Naive thymus-derived CD8-positive, alpha-beta T cell (primary cell): Measurements from ENCODE around the gene BICDL1. TPM values are rescaled to one million over a fixed set of nuclear protein-coding genes. Genes with fewer than 3 reads are reported as not detected.
"Not testable (repeated sequence)": the region's sequence is repeated elsewhere in the genome, so short reads cannot be mapped to it uniquely, and the experiment has no call there.

Source experiments
- ATAC-seq, 2 donors: fragments of 150-1000 bp; cut with Tn5 transposase in 1 of 2; sonication (Bioruptor Pico), chemical (Tn5 transposase) in 1 of 2; 1 replicate in 1 of 2; 2 replicates in 1 of 2; pipeline ENCODE4 v1.10.0; 2021; ENCODE audit warnings: mild to moderate bottlenecking in 2 of 2, moderate library complexity in 2 of 2
- POLR2A ChIA-PET: fragments of 350-600 bp; sonication (Branson Sonifier 250); formaldehyde crosslinking; loops from one replicate; lab custom pipeline; 2021; ENCODE audit warnings: antibody characterized with exemption; lab: Charles Lee
- DNase-seq, 10 donors: peaks; one replicate each; pipeline versions ENCODE4 v3.0.0 to v3.0.0-alpha.2; 2020 to 2022
- H3K27ac Mint-ChIP-seq, 10 donors: one replicate each; pipeline ENCODE4 v1.8.0; 2020 to 2022; ENCODE audit warnings: mild to moderate bottlenecking in 10 of 10, mixed read lengths in 10 of 10, moderate library complexity in 4 of 10, inconsistent platforms in 1 of 10
- H3K27me3 Mint-ChIP-seq, 5 donors: one replicate each; pipeline ENCODE4 v1.8.0; 2021 to 2022; ENCODE audit warnings: mixed read lengths in 5 of 5
- H3K36me3 Mint-ChIP-seq, 3 donors: one replicate each; pipeline ENCODE4 v1.8.0; 2020 to 2022; ENCODE audit warnings: mixed read lengths in 3 of 3, mild to moderate bottlenecking in 2 of 3, inconsistent platforms in 1 of 3
- H3K4me1 Mint-ChIP-seq, 4 donors: one replicate each; pipeline ENCODE4 v1.8.0; 2021 to 2022; ENCODE audit warnings: mixed read lengths in 4 of 4
- H3K4me3 Mint-ChIP-seq, 10 donors: one replicate each; pipeline ENCODE4 v1.8.0; 2020 to 2022; ENCODE audit warnings: mild to moderate bottlenecking in 10 of 10, mixed read lengths in 10 of 10, moderate library complexity in 6 of 10, inconsistent platforms in 1 of 10
- H3K9me3 Mint-ChIP-seq, 9 donors: one replicate each; pipeline ENCODE4 v1.8.0; 2020 to 2022; ENCODE audit warnings: mixed read lengths in 9 of 9, mild to moderate bottlenecking in 3 of 9, inconsistent platforms in 1 of 9, moderate library complexity in 1 of 9
- polyA plus RNA-seq, 3 donors: library from polyadenylated mRNA; unstranded; fragments of 300-500 nt; fragmentation: Illumina TruSeq; gene quantifications; one replicate each; pipeline ENCODE4 v1.2.3, GENCODE V29; 2021
- total RNA-seq, 8 experiments: library from RNA in 2 of 8; stranded (reverse) in 2 of 8; gene quantifications; one replicate each; pipeline ENCODE4 v1.2.3 and lab custom pipeline; 2021 to 2026

The BICDL1 gene
- total and polyA plus RNA-seq, 5 experiments from 2014 or later, result 1.2 to 157 (median 1.9) TPM

DNA sequence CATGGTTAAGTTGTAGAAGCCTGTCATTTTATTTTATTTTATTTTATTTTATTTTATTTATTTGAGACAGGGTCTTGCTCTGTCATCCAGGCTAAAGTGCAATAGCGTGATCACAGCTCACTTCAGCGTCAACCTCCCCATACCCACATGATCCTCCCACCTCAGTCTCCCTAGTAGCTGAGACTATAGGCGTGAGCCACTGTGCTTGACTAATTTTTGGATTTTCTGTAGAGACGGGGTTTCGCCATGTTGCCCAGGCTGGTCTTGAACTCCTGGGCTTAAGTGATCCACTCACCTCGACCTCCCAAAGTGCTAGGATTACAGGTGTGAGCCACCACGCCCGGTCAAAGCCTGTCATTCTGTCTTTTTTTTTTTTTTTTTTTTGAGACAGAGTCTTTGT, 8.3 kb upstream of the BICDL1 start:
- H3K36me3 Mint-ChIP-seq, H3K4me3 Mint-ChIP-seq, H3K27ac Mint-ChIP-seq, H3K9me3 Mint-ChIP-seq, ATAC-seq, DNase-seq, POLR2A ChIA-PET, H3K4me1 Mint-ChIP-seq: not testable (repeated sequence)
- peaks cover 0 to 14% (median 0%) of the 10 kb centered on the region in 5 donors for H3K27me3 Mint-ChIP-seq

DNA sequence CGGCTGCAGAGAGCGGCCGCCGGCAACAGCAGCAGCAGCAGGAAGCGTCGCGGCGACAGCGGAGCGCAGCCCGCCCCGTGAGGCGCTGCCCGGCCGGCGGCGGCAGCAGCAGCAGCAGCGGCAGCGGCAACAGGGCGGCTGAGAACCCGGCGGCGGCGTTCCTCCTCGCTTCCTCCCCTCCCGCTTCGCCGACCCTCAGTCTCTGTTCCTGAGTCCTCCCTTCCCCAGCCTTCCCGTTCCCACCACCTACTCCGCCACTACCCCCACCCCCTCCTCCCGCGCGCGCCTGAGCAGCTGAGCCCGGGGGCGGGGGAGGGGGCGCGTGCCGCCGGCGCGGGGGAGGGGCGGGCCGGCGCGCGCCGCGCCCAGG, 310 bp downstream of the BICDL1 start:
- DNase-seq, result no peak
- Mint-ChIP-seq H3K36me3 (peaks cover 0 to 27% (median 10%) of the 10 kb centered on the region in 3 donors), H3K9me3 (no peaks in the 10 kb centered on the region), H3K27me3 (peaks cover 0 to 2% (median 0%) of the 10 kb centered on the region in 5 donors), H3K4me1 (peaks cover 11 to 41% (median 32%) of the 10 kb centered on the region in 4 donors), H3K27ac (peak overlapping the region in 7 of 10 donors; percentile 51 to 94 (median 73)), H3K4me3 (peak overlapping the region; percentile 36 to 90 (median 80))
- peak in 1 of 2 donors; percentile 0 for ATAC-seq
- POLR2A ChIA-PET, result interaction anchor here (0.5 to 3.9 kb wide), 20 partner anchors 10 to 302 kb away, joined by 3 to 105 read pairs (median 6); partner anchors contain the start of genes RAB35, RNU4-2 and RPLP0

DNA sequence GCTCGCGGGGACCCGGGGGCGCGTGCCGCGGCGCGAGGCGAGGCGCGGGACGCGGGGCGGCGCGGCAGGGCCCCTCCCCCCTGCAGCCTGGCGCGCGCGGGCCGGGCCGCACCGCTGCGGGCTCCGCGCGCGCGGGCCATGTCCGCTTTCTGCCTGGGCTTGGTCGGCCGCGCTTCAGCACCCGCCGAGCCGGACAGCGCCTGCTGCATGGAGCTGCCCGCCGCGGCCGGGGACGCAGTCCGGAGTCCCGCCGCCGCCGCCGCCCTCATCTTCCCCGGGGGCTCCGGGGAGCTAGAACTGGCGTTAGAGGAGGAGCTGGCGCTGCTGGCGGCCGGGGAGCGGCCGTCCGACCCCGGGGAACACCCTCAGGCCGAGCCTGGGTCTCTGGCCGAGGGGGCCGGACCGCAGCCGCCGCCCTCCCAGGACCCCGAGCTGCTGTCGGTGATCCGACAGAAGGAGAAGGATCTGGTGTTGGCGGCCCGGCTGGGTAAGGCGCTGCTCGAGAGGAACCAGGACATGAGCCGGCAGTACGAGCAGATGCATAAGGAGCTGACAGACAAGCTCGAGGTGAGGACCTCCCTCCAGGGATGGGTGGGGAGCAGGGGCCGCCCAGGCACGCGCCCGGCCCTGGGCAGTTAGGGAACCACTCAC, 820 bp downstream of the BICDL1 start:
- peak overlapping the region; percentile 40 to 90 (median 84) for H3K27ac Mint-ChIP-seq
- DNase-seq (peak; percentile 48 to 82 (median 62)), ATAC-seq (peak; percentile 2 to 10)
- H3K27me3 Mint-ChIP-seq, result peaks cover 0 to 2% (median 0%) of the 10 kb centered on the region in 5 donors
- peak overlapping the region; percentile 76 to 92 (median 86) for H3K4me3 Mint-ChIP-seq
- H3K36me3 Mint-ChIP-seq, result peaks cover 0 to 27% (median 10%) of the 10 kb centered on the region in 3 donors
- H3K4me1 Mint-ChIP-seq, result peaks cover 11 to 44% (median 32%) of the 10 kb centered on the region in 4 donors
- POLR2A ChIA-PET, result interaction anchor here (0.7 to 3.9 kb wide), 17 partner anchors 10 to 211 kb away, joined by 3 to 105 read pairs (median 7); partner anchors contain the start of genes RAB35 and RPLP0
- no peaks in the 10 kb centered on the region for H3K9me3 Mint-ChIP-seq

DNA sequence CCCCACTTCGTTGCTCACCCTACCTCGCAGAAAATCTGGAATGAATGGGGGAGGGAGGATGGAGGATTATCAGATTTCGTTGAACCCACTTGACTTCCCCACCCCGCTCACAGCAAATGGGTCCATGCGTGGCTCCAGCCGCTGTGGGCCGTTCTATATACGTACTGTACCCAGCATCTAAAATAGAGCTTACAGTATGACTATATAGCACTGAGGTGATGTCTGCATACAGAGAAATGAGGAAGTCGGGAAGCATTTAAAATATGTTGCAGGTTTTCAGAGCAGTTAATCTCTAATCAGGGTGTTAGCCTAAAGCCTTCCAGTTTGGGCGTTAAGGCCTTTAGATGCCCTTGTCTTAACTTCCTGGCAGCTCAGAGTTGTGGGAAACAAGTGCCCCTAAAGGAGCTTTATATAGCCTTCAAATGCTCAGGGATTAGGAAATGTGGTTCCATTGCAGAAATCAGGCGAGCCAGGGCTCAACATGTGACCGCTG, 1.4 kb downstream of the BICDL1 start:
- DNase-seq, result peak in 2 of 10 donors; percentile 9 to 13
- Mint-ChIP-seq H3K4me3 (peak overlapping the region; percentile 76 to 92 (median 86)), H3K4me1 (peaks cover 11 to 46% (median 32%) of the 10 kb centered on the region in 4 donors), H3K27me3 (peaks cover 0 to 2% (median 0%) of the 10 kb centered on the region in 5 donors), H3K9me3 (no peaks in the 10 kb centered on the region), H3K36me3 (peaks cover 0 to 27% (median 12%) of the 10 kb centered on the region in 3 donors), H3K27ac (peak overlapping the region; percentile 40 to 90 (median 84))
- POLR2A ChIA-PET, result interaction anchor here (0.7 to 3.9 kb wide), 12 partner anchors 10 to 211 kb away, joined by 3 to 105 read pairs (median 12); partner anchors contain the start of genes RAB35 and RPLP0
- no peak for ATAC-seq

DNA sequence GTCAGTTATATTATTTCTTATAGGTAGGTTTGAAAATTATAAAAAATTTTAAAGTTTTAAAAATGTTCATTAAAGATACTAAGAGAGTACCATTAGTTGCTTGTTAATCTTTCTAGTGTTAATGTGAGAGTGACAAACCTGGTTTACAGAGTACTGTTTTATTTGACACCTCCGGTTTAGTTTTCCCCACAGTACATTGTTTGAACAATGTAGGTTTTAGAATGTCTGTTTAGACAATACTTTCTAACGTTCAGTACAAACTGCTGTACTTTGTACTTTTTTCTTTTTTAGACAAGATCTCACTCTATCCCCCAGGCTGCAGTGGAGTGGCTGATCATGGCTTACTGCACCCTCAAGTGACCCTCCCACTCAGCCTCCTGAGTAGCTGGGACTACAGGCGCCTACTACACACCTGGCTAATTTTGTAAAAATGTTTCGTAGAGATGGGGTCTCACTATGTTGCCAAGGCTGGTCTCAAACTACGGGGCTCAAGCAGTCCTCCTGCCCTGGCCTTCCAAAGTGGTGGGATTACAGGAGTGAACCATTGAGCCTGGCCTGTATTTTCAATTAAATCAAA, 3.2 kb downstream of the BICDL1 start:
- POLR2A ChIA-PET, result interaction anchor here (0.6 kb wide), 1 partner anchor 47 kb away, joined by 5 read pairs; no protein-coding TSS in a partner anchor
- H3K4me3 Mint-ChIP-seq, result peak overlapping the region in 3 of 10 donors; percentile 39 to 88 (median 42)
- no peaks in the 10 kb centered on the region for H3K27me3 Mint-ChIP-seq
- DNase-seq, result no peak
- no peak for ATAC-seq
- no peaks in the 10 kb centered on the region for H3K9me3 Mint-ChIP-seq
- peak overlapping the region in 6 of 10 donors; percentile 6 to 62 (median 40) for H3K27ac Mint-ChIP-seq
- H3K36me3 Mint-ChIP-seq, result peaks cover 0 to 38% (median 17%) of the 10 kb centered on the region in 3 donors
- peaks cover 13 to 52% (median 35%) of the 10 kb centered on the region in 4 donors for H3K4me1 Mint-ChIP-seq

DNA sequence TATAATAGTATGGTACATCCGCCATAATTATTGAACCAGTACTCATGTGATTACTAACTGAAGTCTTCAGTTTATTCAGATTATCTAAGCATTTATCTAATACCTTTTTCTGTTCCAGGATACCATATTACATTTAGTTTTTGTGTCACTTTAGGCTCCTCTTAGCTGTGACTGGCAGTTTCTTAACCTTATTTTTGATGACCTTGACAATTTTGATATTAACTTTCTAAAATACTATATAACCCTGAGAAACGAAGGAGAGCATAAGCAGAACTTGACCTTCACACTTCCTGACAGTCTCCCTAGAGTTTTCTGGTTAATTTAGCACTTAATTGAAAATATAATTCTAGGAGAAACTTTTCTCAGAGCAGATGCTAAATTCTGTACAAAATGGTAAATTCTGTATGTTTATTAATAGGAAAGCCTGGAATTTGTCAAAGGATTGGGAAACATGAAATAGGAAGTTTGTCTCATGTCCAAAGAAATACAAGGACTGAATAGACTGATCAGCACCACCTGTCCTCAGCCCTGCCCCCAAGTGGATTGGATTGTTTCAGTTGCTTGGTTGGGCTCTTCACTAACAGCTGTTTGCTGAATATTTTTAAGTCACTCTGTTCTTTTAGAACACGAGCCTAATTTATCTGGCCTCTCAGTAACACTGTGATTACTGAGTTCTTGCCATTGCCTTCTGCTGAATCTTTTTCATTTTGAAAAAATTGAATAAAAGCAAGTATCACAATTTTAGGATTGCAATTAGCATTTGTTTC, 6.0 kb downstream of the BICDL1 start:
- Mint-ChIP-seq H3K27ac (no peak overlapping the region), H3K27me3 (no peaks in the 10 kb centered on the region), H3K9me3 (no peaks in the 10 kb centered on the region), H3K4me1 (peaks cover 14 to 53% (median 33%) of the 10 kb centered on the region in 4 donors), H3K36me3 (peaks cover 6 to 64% (median 28%) of the 10 kb centered on the region in 3 donors), H3K4me3 (no peak overlapping the region)
- ATAC-seq (no peak), DNase-seq (no peak)
- POLR2A ChIA-PET, result interaction anchor here (0.7 to 1.2 kb wide), 3 partner anchors 11 to 313 kb away, joined by 3 read pairs; no protein-coding TSS in a partner anchor

DNA sequence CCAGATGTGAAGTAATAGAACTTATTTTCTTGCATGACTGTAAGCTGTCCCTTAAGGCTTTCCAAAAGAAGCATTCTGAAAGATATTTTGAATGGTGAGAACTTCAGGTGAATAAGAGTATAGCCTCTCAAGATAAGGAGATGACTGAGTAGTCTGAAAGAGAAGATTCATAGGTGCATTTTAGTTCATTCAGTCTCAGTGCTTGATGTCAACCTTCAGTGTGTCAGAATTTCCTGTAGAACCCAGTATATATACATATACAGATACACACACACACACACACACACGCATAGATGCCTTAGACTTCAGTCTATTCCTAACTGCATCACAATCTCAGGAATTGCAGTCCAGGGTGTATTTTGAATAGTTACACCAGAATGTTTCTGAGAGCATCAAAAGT, 7.4 kb downstream of the BICDL1 start:
- no peaks in the 10 kb centered on the region for H3K9me3 Mint-ChIP-seq
- peaks cover 10 to 43% (median 20%) of the 10 kb centered on the region in 4 donors for H3K4me1 Mint-ChIP-seq
- H3K36me3 Mint-ChIP-seq, result peaks cover 6 to 74% (median 35%) of the 10 kb centered on the region in 3 donors
- H3K27ac Mint-ChIP-seq, result peak overlapping the region in 1 of 10 donors; percentile 75
- no peak for DNase-seq
- H3K27me3 Mint-ChIP-seq, result no peaks in the 10 kb centered on the region
- POLR2A ChIA-PET, result interaction anchor here (1.2 to 1.3 kb wide), 2 partner anchors 11 kb away, joined by 3 read pairs; no protein-coding TSS in a partner anchor
- no peak overlapping the region for H3K4me3 Mint-ChIP-seq
- ATAC-seq, result peak in 1 of 2 donors; percentile 9

DNA sequence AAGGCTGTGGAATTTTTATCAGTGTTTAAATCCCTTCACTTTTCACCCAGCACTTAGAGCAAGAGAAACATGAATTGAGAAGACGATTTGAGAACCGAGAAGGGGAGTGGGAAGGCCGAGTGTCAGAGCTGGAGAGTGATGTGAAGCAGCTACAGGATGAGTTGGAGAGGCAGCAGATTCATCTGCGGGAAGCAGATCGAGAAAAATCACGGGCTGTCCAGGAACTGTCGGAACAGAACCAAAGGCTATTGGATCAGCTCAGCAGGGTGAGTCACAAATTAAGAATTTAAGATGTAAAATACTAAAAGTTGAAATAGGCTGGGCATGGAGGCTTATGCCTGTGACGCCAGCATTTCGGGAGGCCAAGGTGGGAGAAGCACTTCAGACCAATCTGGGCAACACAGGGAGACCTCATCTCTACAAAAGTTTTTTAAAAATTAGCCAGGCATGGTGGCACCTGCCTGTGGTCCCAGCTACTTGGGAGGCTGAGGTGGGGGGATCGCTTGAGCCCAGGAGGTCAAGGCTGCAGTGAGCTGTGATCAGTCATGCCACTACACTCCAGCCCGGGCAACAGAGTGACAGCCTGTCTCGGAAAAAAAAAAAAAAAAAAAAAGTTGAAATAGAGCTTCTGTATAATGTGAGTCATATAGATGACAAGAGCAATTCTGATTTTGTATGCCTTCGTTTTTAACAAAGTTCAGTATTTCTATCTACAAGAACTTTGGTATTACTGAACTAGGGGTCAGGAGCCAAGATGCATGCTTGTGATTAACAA, 9.6 kb downstream of the BICDL1 start:
- Mint-ChIP-seq H3K4me1 (peaks cover 6 to 26% (median 13%) of the 10 kb centered on the region in 4 donors), H3K36me3 (peaks cover 6 to 65% (median 38%) of the 10 kb centered on the region in 3 donors), H3K27me3 (no peaks in the 10 kb centered on the region), H3K9me3 (no peaks in the 10 kb centered on the region), H3K4me3 (no peak overlapping the region), H3K27ac (peak overlapping the region in 4 of 10 donors; percentile 48 to 69 (median 62))
- DNase-seq (no peak), ATAC-seq (no peak)
- POLR2A ChIA-PET, result no interaction called here

DNA sequence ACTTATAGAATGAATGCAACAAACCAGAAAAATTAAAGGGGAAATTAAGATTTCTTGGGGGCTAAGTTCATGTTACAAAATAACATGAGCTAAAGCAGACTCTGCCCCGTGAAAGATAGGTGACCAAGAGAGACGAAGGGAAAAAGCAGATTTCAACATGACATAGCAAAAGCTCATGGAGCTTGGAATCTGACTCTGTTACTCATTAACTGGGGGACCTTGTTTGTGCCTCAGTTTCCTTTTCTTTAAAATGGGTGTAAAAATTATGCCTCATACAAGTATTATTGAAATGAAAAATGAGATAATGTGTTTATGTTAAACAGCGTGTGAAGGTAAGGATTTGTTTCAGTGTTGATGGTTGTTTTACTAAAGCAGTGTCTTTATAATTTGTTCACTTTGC, 11.5 kb downstream of the BICDL1 start:
- POLR2A ChIA-PET, result interaction anchor here (0.9 kb wide), 1 partner anchor 11 kb away, joined by 3 read pairs; no protein-coding TSS in a partner anchor
- Mint-ChIP-seq H3K4me3 (no peak overlapping the region), H3K27ac (no peak overlapping the region), H3K9me3 (no peaks in the 10 kb centered on the region), H3K27me3 (no peaks in the 10 kb centered on the region), H3K36me3 (peaks cover 6 to 61% (median 31%) of the 10 kb centered on the region in 3 donors), H3K4me1 (peaks cover 8 to 24% (median 15%) of the 10 kb centered on the region in 4 donors)
- no peak for ATAC-seq
- no peak for DNase-seq

DNA sequence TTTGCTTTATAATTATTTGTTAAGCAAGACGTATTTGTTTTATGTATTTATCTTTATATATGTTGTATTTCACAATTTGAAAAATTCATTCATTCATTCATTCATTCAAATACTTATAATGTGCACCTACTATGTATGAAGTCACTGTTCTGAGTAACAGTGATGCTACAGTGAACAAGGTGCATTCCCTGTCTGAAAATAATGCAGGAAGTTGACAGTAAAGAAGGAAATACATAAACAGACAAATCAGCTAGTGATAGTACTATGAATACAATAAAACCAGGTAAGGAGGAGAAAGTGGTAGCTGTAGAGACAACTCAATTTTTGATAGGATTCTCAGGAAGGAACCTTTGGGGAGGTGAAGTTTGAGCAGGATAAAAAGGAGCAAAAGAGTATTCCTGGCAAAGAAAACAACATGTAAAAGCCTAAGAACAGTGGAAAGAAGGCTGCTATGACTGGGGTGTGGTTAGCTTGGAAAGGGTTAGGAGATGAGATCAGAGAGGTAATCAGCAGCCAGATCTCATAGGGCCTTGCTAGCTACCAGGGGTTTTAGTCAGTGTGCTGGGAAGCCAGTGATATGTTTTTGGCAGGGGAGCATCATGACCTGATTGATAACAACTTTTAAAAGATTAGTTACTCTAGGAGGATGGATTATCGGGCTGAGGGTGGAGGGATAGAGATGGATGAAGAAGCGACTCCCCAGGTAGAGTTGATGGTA, 17.4 kb downstream of the BICDL1 start:
- H3K36me3 Mint-ChIP-seq, result peaks cover 0 to 17% (median 15%) of the 10 kb centered on the region in 3 donors
- POLR2A ChIA-PET, result interaction anchor here (0.5 to 8.4 kb wide), 11 partner anchors 9 to 296 kb away, joined by 3 to 105 read pairs (median 4); partner anchors contain the start of genes BICDL1 and RNU4-1
- peak in 1 of 2 donors; percentile 19 for ATAC-seq

More for the DNA sequence above, 17.4 kb downstream of the BICDL1 start:
- no peaks in the 10 kb centered on the region for H3K27me3 Mint-ChIP-seq
- DNase-seq, result no peak
- H3K27ac Mint-ChIP-seq, result peak overlapping the region; percentile 83 to 96 (median 92)
- H3K4me1 Mint-ChIP-seq, result peaks cover 22 to 61% (median 54%) of the 10 kb centered on the region in 4 donors
- peak overlapping the region in 9 of 10 donors; percentile 29 to 71 (median 56) for H3K4me3 Mint-ChIP-seq
- H3K9me3 Mint-ChIP-seq, result no peaks in the 10 kb centered on the region
